IMR-90 (cell line): ENCODE results near the gene ASNSD1.
"Not testable (repeated sequence)": the region's sequence is repeated elsewhere in the genome, so short reads cannot be mapped to it uniquely, and the experiment has no call there.

ENCODE experiments used
- CEBPB ChIP-seq: IDR thresholded peaks from 2 replicates; pipeline ENCODE4 v1.6.1; 2012; ENCODE audit warnings: low read depth, low read length, improper control_type of control experiment
- FOS ChIP-seq: fragments of 150-350 bp; IDR thresholded peaks from 2 replicates; pipeline ENCODE4 v1.6.1; 2016; ENCODE audit warnings: low read depth, low read length
- MAFK ChIP-seq: IDR thresholded peaks from 2 replicates; pipeline ENCODE4 v1.6.1; 2012; ENCODE audit warnings: low read depth, low read length, improper control_type of control experiment
- MAZ ChIP-seq: IDR thresholded peaks from 2 replicates; pipeline ENCODE4 v1.6.1; 2012; ENCODE audit warnings: low read depth, mild to moderate bottlenecking, low read length, improper control_type of control experiment, moderate library complexity, borderline replicate concordance
- MXI1 ChIP-seq: IDR thresholded peaks from 2 replicates; pipeline ENCODE4 v1.6.1; 2012; ENCODE audit warnings: low read depth, mild to moderate bottlenecking, low read length, moderate library complexity, borderline replicate concordance
- NFE2L2 ChIP-seq: fragments of 150-350 bp; IDR thresholded peaks from 2 replicates; pipeline ENCODE4 v1.6.1; 2016; ENCODE audit warnings: low read depth, mild to moderate bottlenecking, low read length
- POLR2A ChIP-seq: IDR thresholded peaks from 2 replicates; pipeline ENCODE4 v1.6.1; 2012; ENCODE audit warnings: mild to moderate bottlenecking, low read depth, low read length
- RAD21 ChIP-seq: IDR thresholded peaks from 2 replicates; pipeline ENCODE4 v1.6.1; 2012; ENCODE audit warnings: low read length, improper control_type of control experiment
- RCOR1 ChIP-seq: IDR thresholded peaks from 2 replicates; pipeline ENCODE4 v1.6.1; 2012; ENCODE audit warnings: mild to moderate bottlenecking, low read length, improper control_type of control experiment; ENCODE audit not compliant: insufficient replicate concordance
- RFX5 ChIP-seq: IDR thresholded peaks from 2 replicates; pipeline ENCODE4 v1.8.0; 2012; ENCODE audit warnings: low read depth, mild to moderate bottlenecking, low read length, moderate library complexity
- TF ChIP-seq, protein P1 (sequence below): conservative IDR thresholded peaks from 2 replicates; pipeline ENCODE4 v1.5.1; 2012; ENCODE audit warnings: mild to moderate bottlenecking, low read depth, low read length, improper control_type of control experiment
- TF ChIP-seq, protein P2 (sequence below): fragments of 150-350 bp; IDR thresholded peaks from 2 replicates; pipeline ENCODE4 v1.6.1; 2017; ENCODE audit warnings: mild to moderate bottlenecking, antibody characterized with exemption, low read length, low read depth
- TF ChIP-seq, protein P3 (sequence below): fragments of 150-350 bp; IDR thresholded peaks from 2 replicates; pipeline ENCODE4 v1.6.1; 2016; ENCODE audit warnings: low read depth, mild to moderate bottlenecking, low read length, moderate library complexity, borderline replicate concordance

DNA sequence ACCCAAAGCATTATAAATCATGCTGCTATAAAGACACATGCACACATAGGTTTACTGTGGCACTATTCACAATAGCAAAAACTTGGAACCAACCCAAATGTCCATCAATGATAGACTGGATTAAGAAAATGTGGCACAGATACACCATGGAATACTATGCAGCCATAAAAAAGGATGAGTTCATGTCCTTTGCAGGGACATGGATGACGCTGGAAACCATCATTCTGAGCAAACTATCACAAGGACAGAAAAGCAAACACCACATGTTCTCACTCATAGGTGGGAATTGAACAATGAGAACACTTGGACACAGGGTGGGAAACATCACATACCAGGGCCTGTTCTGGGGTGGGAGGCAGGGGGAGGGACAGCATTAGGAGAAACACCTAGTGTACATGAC, 56.3 kb downstream of the ASNSD1 start:
- TF ChIP-seq NFE2L2, MXI1, MAFK, POLR2A, RAD21, FOS, MAZ, CEBPB, RCOR1, RFX5: not testable (repeated sequence)
- TF ChIP-seq, protein P1, sequence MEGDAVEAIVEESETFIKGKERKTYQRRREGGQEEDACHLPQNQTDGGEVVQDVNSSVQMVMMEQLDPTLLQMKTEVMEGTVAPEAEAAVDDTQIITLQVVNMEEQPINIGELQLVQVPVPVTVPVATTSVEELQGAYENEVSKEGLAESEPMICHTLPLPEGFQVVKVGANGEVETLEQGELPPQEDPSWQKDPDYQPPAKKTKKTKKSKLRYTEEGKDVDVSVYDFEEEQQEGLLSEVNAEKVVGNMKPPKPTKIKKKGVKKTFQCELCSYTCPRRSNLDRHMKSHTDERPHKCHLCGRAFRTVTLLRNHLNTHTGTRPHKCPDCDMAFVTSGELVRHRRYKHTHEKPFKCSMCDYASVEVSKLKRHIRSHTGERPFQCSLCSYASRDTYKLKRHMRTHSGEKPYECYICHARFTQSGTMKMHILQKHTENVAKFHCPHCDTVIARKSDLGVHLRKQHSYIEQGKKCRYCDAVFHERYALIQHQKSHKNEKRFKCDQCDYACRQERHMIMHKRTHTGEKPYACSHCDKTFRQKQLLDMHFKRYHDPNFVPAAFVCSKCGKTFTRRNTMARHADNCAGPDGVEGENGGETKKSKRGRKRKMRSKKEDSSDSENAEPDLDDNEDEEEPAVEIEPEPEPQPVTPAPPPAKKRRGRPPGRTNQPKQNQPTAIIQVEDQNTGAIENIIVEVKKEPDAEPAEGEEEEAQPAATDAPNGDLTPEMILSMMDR = not testable (repeated sequence)
- TF ChIP-seq, protein P2, sequence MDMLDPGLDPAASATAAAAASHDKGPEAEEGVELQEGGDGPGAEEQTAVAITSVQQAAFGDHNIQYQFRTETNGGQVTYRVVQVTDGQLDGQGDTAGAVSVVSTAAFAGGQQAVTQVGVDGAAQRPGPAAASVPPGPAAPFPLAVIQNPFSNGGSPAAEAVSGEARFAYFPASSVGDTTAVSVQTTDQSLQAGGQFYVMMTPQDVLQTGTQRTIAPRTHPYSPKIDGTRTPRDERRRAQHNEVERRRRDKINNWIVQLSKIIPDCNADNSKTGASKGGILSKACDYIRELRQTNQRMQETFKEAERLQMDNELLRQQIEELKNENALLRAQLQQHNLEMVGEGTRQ = not testable (repeated sequence)
- TF ChIP-seq, protein P3, sequence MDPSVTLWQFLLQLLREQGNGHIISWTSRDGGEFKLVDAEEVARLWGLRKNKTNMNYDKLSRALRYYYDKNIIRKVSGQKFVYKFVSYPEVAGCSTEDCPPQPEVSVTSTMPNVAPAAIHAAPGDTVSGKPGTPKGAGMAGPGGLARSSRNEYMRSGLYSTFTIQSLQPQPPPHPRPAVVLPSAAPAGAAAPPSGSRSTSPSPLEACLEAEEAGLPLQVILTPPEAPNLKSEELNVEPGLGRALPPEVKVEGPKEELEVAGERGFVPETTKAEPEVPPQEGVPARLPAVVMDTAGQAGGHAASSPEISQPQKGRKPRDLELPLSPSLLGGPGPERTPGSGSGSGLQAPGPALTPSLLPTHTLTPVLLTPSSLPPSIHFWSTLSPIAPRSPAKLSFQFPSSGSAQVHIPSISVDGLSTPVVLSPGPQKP = not testable (repeated sequence)
